Measurements from ENCODE around the gene KCTD5.

DNA sequence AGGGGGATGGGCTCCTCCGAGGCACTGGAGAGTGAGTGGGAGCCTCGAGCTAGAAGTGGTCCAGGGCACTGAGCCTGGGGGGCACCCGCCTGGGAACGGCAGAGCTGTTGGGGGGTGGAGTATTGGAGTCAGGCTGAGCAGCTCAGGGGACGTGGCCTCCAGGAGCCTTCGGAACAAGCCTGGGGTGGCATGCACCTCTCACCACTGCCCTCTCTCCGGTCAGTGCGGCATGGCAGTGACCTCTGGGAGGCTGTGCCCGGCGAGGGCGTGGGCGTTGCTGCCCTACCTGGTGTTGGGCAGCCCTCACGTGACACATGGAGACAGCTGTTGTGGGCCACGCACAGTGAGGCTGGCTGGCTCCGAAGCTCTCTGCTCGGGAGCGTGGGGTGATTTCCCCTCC, 23.8 kb downstream of the KCTD5 start:
- TF ChIP-seq, protein P1, sequence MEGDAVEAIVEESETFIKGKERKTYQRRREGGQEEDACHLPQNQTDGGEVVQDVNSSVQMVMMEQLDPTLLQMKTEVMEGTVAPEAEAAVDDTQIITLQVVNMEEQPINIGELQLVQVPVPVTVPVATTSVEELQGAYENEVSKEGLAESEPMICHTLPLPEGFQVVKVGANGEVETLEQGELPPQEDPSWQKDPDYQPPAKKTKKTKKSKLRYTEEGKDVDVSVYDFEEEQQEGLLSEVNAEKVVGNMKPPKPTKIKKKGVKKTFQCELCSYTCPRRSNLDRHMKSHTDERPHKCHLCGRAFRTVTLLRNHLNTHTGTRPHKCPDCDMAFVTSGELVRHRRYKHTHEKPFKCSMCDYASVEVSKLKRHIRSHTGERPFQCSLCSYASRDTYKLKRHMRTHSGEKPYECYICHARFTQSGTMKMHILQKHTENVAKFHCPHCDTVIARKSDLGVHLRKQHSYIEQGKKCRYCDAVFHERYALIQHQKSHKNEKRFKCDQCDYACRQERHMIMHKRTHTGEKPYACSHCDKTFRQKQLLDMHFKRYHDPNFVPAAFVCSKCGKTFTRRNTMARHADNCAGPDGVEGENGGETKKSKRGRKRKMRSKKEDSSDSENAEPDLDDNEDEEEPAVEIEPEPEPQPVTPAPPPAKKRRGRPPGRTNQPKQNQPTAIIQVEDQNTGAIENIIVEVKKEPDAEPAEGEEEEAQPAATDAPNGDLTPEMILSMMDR (IDR thresholded peaks at IDR 0.05), result no peak
- TF ChIP-seq, protein P2, sequence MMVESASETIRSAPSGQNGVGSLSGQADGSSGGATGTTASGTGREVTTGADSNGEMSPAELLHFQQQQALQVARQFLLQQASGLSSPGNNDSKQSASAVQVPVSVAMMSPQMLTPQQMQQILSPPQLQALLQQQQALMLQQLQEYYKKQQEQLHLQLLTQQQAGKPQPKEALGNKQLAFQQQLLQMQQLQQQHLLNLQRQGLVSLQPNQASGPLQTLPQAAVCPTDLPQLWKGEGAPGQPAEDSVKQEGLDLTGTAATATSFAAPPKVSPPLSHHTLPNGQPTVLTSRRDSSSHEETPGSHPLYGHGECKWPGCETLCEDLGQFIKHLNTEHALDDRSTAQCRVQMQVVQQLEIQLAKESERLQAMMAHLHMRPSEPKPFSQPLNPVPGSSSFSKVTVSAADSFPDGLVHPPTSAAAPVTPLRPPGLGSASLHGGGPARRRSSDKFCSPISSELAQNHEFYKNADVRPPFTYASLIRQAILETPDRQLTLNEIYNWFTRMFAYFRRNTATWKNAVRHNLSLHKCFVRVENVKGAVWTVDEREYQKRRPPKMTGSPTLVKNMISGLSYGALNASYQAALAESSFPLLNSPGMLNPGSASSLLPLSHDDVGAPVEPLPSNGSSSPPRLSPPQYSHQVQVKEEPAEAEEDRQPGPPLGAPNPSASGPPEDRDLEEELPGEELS (CRISPR knock-in tag; IDR thresholded peaks at IDR 0.05), result no peak
- TF ChIP-seq CREM (CRISPR knock-in tag; IDR thresholded peaks at IDR 0.05), result no peak
- no peak for TF ChIP-seq NR1H2 (CRISPR knock-in tag; IDR thresholded peaks at IDR 0.05)
- TF ChIP-seq ELF4 (CRISPR knock-in tag; IDR thresholded peaks at IDR 0.05; ENCODE audit: low read depth), result no peak
